Measurements from ENCODE around the gene SOS1. TPM values are rescaled to one million over a fixed set of nuclear protein-coding genes. Genes with fewer than 3 reads are reported as not detected.
"Not testable (repeated sequence)": the region's sequence is repeated elsewhere in the genome, so short reads cannot be mapped to it uniquely, and the experiment has no call there.

Gene SOS1
- total RNA-seq, 2 donors from 2014 or later = 34.8 to 57.1 TPM

GRCh38 chr2:38945911-38946310, 174.9 kb downstream of the SOS1 start:
- Mint-ChIP-seq H3K36me3 (no peaks in the 10 kb centered on the region), H3K9me3 (no peaks in the 10 kb centered on the region), H3K27ac (no peak overlapping the region)
- DNase-seq (ENCODE audit: low spot score in 2 of 2) (no peak), ATAC-seq (no peak)

DNA sequence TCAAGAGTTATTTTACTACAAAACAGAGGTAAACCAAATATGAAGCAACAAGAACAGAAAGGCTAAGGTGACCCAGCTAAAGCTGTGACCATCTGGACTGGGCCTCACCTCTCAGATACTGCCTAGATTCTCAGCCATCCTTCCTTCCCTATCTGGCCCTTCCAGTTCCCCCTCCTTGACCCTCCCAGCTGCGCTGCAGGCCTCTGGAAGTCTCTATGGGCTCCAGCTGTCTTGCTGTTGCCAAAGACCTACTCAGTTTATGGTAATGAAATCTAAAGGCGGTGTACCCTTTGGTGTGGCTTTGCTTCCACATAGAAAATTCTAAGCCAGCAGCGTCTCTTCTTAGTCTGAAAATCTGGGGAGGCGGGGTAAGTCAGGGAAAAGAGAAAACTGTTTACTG, 175.5 kb downstream of the SOS1 start:
- Mint-ChIP-seq H3K9me3 (no peaks in the 10 kb centered on the region), H3K36me3 (no peaks in the 10 kb centered on the region), H3K27ac (no peak overlapping the region)
- no peak for DNase-seq (ENCODE audit: low spot score in 2 of 2)
- no peak for ATAC-seq

DNA sequence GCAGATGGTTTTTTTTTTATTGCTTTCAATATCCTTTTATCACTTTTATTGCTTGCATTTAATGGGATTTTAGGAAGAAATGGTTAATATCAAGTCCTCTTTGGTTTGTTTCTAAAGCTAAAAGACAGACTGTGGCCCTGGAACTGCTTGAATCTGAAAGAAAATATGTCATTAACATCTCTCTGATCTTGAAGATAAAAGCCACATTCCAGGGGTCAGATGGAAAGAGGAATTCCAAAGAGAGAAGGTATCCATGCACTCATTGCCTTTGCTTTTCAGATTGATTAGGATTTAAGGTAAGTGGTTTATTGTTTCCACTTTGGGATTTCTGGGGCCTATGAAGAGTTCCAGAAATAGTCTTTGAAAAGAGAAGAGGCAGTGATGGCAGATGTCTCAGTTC, 177.1 kb downstream of the SOS1 start:
- DNase-seq (ENCODE audit: low spot score in 2 of 2) = no peak

DNA sequence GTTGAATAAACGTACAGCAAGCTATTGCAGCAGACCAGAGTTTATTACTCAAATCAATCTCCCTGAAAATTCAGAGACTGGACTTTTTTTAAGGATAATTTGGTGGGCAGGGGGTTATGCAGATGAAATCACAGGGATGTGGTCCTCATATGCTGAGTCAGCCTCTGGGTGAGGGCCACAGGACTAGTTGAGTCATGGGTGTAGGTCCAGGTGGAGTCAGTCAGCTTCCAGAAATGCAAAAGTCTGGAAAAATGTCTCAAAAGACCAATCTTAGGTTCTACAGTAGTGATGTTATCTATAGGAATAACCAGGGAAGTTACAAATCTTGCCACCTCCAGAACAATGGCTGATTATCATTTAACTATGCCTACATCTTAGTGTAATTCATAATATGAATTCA, 180.1 kb downstream of the SOS1 start:
- no peaks in the 10 kb centered on the region for H3K9me3 Mint-ChIP-seq
- ATAC-seq = no peak
- DNase-seq (ENCODE audit: low spot score in 2 of 2) = no peak
- no peak overlapping the region for H3K27ac Mint-ChIP-seq
- H3K36me3 Mint-ChIP-seq = no peaks in the 10 kb centered on the region

More for the DNA sequence above, 177.1 kb downstream of the SOS1 start:
- ATAC-seq = no peak
- H3K36me3 Mint-ChIP-seq = no peaks in the 10 kb centered on the region
- H3K27ac Mint-ChIP-seq = no peak overlapping the region
- H3K9me3 Mint-ChIP-seq = no peaks in the 10 kb centered on the region

DNA sequence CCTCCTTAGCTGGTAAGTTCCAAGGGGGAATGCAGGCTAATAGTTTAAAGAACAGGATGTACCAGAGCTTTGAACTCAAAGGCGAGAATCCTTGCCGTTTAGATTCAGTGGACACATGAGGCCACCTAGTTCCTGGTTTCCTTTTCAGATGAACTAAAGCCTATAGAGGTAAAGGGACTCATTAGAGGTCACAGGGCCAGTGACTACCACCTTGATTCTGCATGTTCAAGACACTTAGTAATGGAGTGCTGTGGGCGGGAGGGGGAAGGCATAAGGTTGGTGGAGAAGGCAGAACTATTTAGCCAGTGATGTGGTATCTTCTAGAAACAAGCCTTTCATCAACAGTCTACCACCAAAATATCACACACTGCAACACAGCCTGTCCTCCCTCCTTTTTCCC, 183.3 kb downstream of the SOS1 start:
- Mint-ChIP-seq H3K27ac (no peak overlapping the region), H3K36me3 (no peaks in the 10 kb centered on the region), H3K9me3 (no peaks in the 10 kb centered on the region)
- ATAC-seq (peak in 1 of 2 donors; percentile 28), DNase-seq (ENCODE audit: low spot score in 2 of 2) (no peak)

DNA sequence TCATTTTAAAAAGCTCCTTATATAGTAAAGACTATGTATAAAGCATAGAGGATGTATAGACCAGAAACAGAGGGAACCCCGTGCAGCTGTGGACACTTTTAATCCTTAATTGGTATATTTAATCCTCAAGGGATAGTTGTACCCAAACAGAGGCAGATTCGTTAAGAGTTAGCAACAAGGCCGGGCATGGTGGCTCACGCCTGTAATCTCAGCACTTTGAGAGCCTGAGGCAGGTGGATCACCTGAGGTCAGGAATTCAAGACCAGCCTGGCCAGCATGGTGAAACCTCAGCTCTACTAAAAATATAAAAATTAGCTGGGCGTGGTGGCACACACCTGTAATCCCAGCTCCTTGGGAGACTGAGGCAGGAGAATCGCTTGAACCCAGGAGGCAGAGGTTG, 184.3 kb downstream of the SOS1 start:
- H3K27ac Mint-ChIP-seq; H3K9me3 Mint-ChIP-seq; ATAC-seq; DNase-seq (ENCODE audit: low spot score in 2 of 2); H3K36me3 Mint-ChIP-seq: not testable (repeated sequence)

DNA sequence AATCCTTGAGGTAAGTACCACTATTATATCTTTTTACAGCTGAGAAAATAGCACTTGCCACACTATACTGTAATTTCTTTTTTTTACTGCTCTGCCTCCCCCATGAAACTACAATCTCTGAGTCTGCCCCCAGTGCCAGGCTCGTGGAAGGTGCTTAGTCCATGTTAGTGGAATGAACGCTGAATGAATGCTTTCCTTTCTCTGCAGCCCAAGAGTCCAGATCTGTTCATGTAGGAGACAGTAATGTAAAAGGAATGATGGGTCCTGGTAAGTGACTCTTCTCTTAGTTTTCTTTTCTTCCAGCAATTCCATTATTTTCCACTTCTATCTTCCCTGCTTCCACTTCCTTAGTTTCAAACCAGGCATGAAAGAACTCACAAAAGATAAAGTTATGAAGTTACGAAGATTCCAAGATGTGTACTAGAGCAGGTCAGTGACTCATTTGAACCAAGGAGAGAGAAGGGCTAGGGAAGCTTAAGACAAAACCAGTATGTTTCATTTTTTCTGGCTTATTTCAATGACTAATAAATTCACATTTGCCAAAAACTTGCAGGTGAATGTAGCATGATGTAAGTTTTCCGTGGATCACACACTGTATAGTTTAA, 185.2 kb downstream of the SOS1 start:
- Mint-ChIP-seq H3K9me3 (no peaks in the 10 kb centered on the region), H3K27ac (no peak overlapping the region), H3K36me3 (no peaks in the 10 kb centered on the region)
- ATAC-seq = peak; percentile 55 to 87
- DNase-seq (ENCODE audit: low spot score in 2 of 2) = no peak

- H3K9me3 Mint-ChIP-seq = no peaks in the 10 kb centered on the region
- DNase-seq (ENCODE audit: low spot score in 2 of 2) = no peak
Observed at GRCh38 chr2:38934742-38935141, 186.1 kb downstream of the SOS1 start.

GRCh38 chr2:38933653-38934052, 187.2 kb downstream of the SOS1 start:
- no peaks in the 10 kb centered on the region for H3K9me3 Mint-ChIP-seq
- no peak for DNase-seq (ENCODE audit: low spot score in 2 of 2)
- ATAC-seq = no peak
- H3K27ac Mint-ChIP-seq = no peak overlapping the region
- H3K36me3 Mint-ChIP-seq = no peaks in the 10 kb centered on the region

More at GRCh38 chr2:38934742-38935141, 186.1 kb downstream of the SOS1 start:
- Mint-ChIP-seq H3K36me3 (no peaks in the 10 kb centered on the region), H3K27ac (no peak overlapping the region)
- ATAC-seq = no peak

GRCh38 chr2:38932586-38932985, 188.3 kb downstream of the SOS1 start:
- Mint-ChIP-seq H3K36me3 (no peaks in the 10 kb centered on the region), H3K27ac (no peak overlapping the region), H3K9me3 (no peaks in the 10 kb centered on the region)
- no peak for ATAC-seq
- no peak for DNase-seq (ENCODE audit: low spot score in 2 of 2)

Other genes with a start within 250 kb of the SOS1 start
- gene DHX57, start 245.1 kb downstream of the SOS1 start, total RNA-seq = 10 to 100 TPM; 14.4 to 14.8 TPM
- gene MORN2, start 245.1 kb downstream of the SOS1 start, total RNA-seq = 1 to 10 TPM; 3.8 to 7.6 TPM
- gene ARHGEF33, start 231.2 kb downstream of the SOS1 start, total RNA-seq = under 1 TPM; 0.14 to 0.19 TPM
- not detected for gene CDKL4, start 122.9 kb upstream of the SOS1 start, total RNA-seq